ENCODE results near the gene RNF5.
"Not testable (repeated sequence)": the region's sequence is repeated elsewhere in the genome, so short reads cannot be mapped to it uniquely, and the experiment has no call there.

The RNF5 gene

DNA sequence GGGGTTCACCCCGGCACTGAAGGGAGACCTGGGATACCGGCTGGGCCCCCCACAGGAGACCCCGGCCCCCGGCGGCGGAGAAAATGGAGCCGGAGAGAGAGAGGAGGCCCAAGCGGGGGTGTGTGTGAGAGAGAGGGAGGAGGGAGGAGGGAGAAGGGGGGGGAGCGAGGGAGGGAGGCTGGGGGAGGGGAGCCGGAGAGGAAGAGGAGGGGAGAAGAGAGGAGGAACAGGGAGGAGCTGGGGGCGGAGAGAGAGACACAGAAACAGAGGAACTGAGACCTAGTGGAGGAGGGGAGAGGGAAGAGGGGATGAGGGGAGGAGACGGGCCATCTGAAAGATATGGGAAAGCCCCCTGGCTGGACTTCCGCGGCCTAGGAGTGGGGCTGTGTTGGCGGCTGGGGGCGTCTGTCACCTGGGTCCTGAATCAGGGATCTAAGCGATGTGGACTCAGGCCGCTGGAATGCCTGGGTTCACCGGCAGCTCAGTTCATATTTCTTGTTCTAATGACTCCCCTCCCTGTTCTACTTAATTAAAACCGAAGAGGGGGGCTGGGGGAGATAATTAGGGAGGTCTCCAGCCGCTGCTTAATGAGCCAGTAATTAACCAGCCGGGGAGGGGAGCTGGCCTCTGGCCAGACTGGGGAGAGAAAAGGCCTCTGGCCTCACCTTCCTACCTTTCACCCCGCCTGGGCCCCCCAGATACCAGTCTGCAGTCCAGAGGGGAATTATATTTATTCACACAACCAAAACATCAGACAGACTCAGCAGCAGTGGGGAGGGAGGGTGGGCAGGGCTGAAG lies 12.0 kb downstream of the RNF5 start, which contains the start of gene PBX2:
Gene PBX2, minus strand, starts transcription at position 149 of the 798 bp plus-strand sequence. CDS start 287 bp downstream, outside the sequence.
- peak; percentile 47 for TF ChIP-seq MYC (IDR thresholded peaks at IDR 0.05; ENCODE audit: low read depth, low read length)
- TF ChIP-seq POLR2A (IDR thresholded peaks at IDR 0.05; ENCODE audit: extremely low read depth, insufficient read length): peak; percentile 23
- TF ChIP-seq, protein P1, sequence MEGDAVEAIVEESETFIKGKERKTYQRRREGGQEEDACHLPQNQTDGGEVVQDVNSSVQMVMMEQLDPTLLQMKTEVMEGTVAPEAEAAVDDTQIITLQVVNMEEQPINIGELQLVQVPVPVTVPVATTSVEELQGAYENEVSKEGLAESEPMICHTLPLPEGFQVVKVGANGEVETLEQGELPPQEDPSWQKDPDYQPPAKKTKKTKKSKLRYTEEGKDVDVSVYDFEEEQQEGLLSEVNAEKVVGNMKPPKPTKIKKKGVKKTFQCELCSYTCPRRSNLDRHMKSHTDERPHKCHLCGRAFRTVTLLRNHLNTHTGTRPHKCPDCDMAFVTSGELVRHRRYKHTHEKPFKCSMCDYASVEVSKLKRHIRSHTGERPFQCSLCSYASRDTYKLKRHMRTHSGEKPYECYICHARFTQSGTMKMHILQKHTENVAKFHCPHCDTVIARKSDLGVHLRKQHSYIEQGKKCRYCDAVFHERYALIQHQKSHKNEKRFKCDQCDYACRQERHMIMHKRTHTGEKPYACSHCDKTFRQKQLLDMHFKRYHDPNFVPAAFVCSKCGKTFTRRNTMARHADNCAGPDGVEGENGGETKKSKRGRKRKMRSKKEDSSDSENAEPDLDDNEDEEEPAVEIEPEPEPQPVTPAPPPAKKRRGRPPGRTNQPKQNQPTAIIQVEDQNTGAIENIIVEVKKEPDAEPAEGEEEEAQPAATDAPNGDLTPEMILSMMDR (IDR thresholded peaks at IDR 0.05; ENCODE audit: low read depth, low read length): no peak
- DNase-seq (ENCODE audit: low read depth): peak; percentile 97
- peak within 1 kb of the TSS; percentile 79 for H3K4me3 ChIP-seq (ENCODE audit: low read depth, low read length)

- no peak for DNase-seq (ENCODE audit: low read depth)
- peak overlapping the region; percentile 65 for H3K4me3 ChIP-seq (ENCODE audit: low read depth, low read length)
- TF ChIP-seq POLR2A (IDR thresholded peaks at IDR 0.05; ENCODE audit: extremely low read depth, insufficient read length) (no peak), MYC (IDR thresholded peaks at IDR 0.05; ENCODE audit: low read depth, low read length) (no peak)
- TF ChIP-seq, protein P1 (IDR thresholded peaks at IDR 0.05; ENCODE audit: low read depth, low read length): no peak
- TF ChIP-seq, protein P2, sequence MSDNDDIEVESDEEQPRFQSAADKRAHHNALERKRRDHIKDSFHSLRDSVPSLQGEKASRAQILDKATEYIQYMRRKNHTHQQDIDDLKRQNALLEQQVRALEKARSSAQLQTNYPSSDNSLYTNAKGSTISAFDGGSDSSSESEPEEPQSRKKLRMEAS (IDR thresholded peaks at IDR 0.05; ENCODE audit: low read depth, low read length): no peak
Measured at GRCh38 chr6:32190911-32191677, 12.9 kb downstream of the RNF5 start.

GRCh38 chr6:32191696-32192607 lies 13.7 kb downstream of the RNF5 start:
- H3K4me3 ChIP-seq (ENCODE audit: low read depth, low read length): peak overlapping the region; percentile 65
- no peak for DNase-seq (ENCODE audit: low read depth)

DNA sequence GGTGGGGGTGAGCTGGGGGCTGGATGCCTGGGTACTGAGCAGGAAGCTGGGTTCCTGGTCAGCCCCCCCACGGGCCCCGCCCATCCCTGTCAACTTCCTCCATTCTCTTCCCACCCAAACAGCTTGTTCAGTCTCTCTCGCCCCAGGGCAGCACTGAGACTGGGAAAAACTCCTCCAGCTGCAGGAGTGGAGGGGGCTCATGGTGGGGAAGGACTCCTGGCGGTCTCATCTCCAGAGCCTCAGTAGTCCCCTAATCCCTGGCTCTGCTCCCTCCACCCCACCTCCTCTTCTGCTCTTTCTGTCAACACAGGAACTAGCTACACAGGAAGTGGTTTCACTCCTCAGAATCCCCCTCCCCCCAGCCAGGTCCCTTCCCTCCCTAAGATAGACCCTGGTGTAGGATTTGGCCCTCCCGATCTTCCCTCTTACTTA lies 14.4 kb downstream of the RNF5 start, which contains the start of gene GPSM3:
Gene GPSM3, minus strand, starts transcription at position 36 of the 432 bp plus-strand sequence. CDS start 130 bp downstream, outside the sequence.
- TF ChIP-seq POLR2A (IDR thresholded peaks at IDR 0.05; ENCODE audit: extremely low read depth, insufficient read length) (peak; percentile 59), MYC (IDR thresholded peaks at IDR 0.05; ENCODE audit: low read depth, low read length) (no peak)
- TF ChIP-seq, protein P2 (IDR thresholded peaks at IDR 0.05; ENCODE audit: low read depth, low read length): no peak
- peak; percentile 91 for DNase-seq (ENCODE audit: low read depth)
- peak within 1 kb of the TSS; percentile 65 for H3K4me3 ChIP-seq (ENCODE audit: low read depth, low read length)

More at GRCh38 chr6:32191696-32192607, 13.7 kb downstream of the RNF5 start:
- TF ChIP-seq POLR2A (IDR thresholded peaks at IDR 0.05; ENCODE audit: extremely low read depth, insufficient read length) (no peak), MYC (IDR thresholded peaks at IDR 0.05; ENCODE audit: low read depth, low read length) (no peak)
- TF ChIP-seq, protein P2 (IDR thresholded peaks at IDR 0.05; ENCODE audit: low read depth, low read length): no peak
- TF ChIP-seq, protein P1 (IDR thresholded peaks at IDR 0.05; ENCODE audit: low read depth, low read length): no peak

DNA sequence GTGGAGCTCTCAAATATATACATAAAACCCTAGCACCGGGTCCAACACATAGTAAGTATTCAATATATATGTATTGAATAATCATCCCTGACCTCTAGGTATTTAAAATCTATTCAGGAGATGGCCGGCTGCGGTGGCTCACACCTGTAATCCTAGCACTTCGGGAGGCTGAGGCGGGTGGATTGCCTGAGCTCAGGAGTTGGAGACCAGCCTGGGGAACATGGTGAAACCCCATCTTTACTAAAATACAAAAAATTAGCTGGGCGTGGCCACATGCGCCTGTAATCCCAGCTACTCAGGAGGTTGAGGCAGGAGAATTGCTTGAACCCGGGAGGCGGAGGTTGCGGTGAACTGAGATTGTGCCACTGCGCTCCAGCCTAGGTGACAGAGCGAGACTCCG lies 14.9 kb downstream of the RNF5 start:
- not testable (repeated sequence) for DNase-seq (ENCODE audit: low read depth)
- peak overlapping the region; percentile 65 for H3K4me3 ChIP-seq (ENCODE audit: low read depth, low read length)

- DNase-seq (ENCODE audit: low read depth): no peak
- TF ChIP-seq, protein P2 (IDR thresholded peaks at IDR 0.05; ENCODE audit: low read depth, low read length): no peak
- TF ChIP-seq POLR2A (IDR thresholded peaks at IDR 0.05; ENCODE audit: extremely low read depth, insufficient read length) (no peak), MYC (IDR thresholded peaks at IDR 0.05; ENCODE audit: low read depth, low read length) (no peak)
- TF ChIP-seq, protein P1 (IDR thresholded peaks at IDR 0.05; ENCODE audit: low read depth, low read length): no peak
- H3K4me3 ChIP-seq (ENCODE audit: low read depth, low read length): peak overlapping the region; percentile 8
Measured at GRCh38 chr6:32194388-32194787, 16.2 kb downstream of the RNF5 start.
